Mesenchymal stem cell (in vitro differentiated cells and primary cell): Measurements from ENCODE around the gene POU4F1.

ENCODE experiments used
- DNase-seq: peaks from one replicate; pipeline ENCODE4 v3.0.0-alpha.2; 2013
- H2AFZ ChIP-seq: one replicate; pipeline ENCODE4 v1.6.1; 2013; ENCODE audit warnings: low read depth, mild to moderate bottlenecking, control low read depth, inconsistent platforms, low read length, moderate library complexity
- H2AK5ac ChIP-seq: 2 replicates; pipeline ENCODE4 v1.6.1; 2013; ENCODE audit warnings: low read length, moderate library complexity, mild to moderate bottlenecking, inconsistent platforms; ENCODE audit not compliant: severe bottlenecking
- H2BK120ac ChIP-seq: one replicate; pipeline ENCODE4 v1.6.1; 2013; ENCODE audit warnings: low read depth, mild to moderate bottlenecking, inconsistent platforms, low read length, moderate library complexity
- H2BK12ac ChIP-seq, 2 experiments: one replicate each; pipeline ENCODE4 v1.6.1; 2013; ENCODE audit warnings: inconsistent platforms in 2 of 2, low read length in 2 of 2, mild to moderate bottlenecking in 2 of 2, moderate library complexity in 2 of 2, control low read depth in 1 of 2
- H2BK15ac ChIP-seq: one replicate; pipeline ENCODE4 v1.6.1; 2013; ENCODE audit warnings: mild to moderate bottlenecking, low read depth, inconsistent platforms; ENCODE audit not compliant: poor library complexity, severe bottlenecking
- H2BK5ac ChIP-seq: 2 replicates; pipeline ENCODE4 v1.6.1; 2013; ENCODE audit warnings: low read depth, mild to moderate bottlenecking, low read length, control low read depth, inconsistent platforms; ENCODE audit not compliant: poor library complexity, severe bottlenecking
- H3K14ac ChIP-seq, 2 experiments: one replicate each; pipeline ENCODE4 v1.6.1; 2013; ENCODE audit warnings: inconsistent platforms in 2 of 2, low read length in 2 of 2, control low read depth in 1 of 2, mild to moderate bottlenecking in 1 of 2, moderate library complexity in 1 of 2
- H3K18ac ChIP-seq, 2 experiments: one replicate each; pipeline ENCODE4 v1.6.1; 2013; ENCODE audit warnings: inconsistent platforms in 2 of 2, low read length in 2 of 2, control low read depth in 1 of 2, low read depth in 1 of 2, mild to moderate bottlenecking in 1 of 2
- H3K23ac ChIP-seq, 2 experiments: one replicate each; pipeline ENCODE4 v1.6.1; 2013; ENCODE audit warnings: inconsistent platforms in 2 of 2, low read length in 2 of 2, mild to moderate bottlenecking in 2 of 2, moderate library complexity in 2 of 2, control low read depth in 1 of 2
- H3K27ac ChIP-seq: 2 replicates; pipeline ENCODE4 v1.5.1; 2013; ENCODE audit warnings: mild to moderate bottlenecking, moderate library complexity, low read length, control low read depth, inconsistent platforms; ENCODE audit not compliant: poor library complexity, severe bottlenecking
- H3K27me3 ChIP-seq, 2 experiments: 2 replicates each; pipeline versions ENCODE4 v1.6.1 to v1.7.0; 2013; ENCODE audit warnings: low read length in 2 of 2, mild to moderate bottlenecking in 2 of 2, moderate library complexity in 2 of 2, control low read depth in 1 of 2, inconsistent platforms in 1 of 2; ENCODE audit not compliant: control insufficient read depth in 1 of 2, insufficient read depth in 1 of 2
- H3K36me3 ChIP-seq, 2 experiments: 2 replicates each; pipeline versions ENCODE4 v1.6.1 to v1.7.0; 2013; ENCODE audit warnings: low read length in 2 of 2, control low read depth in 1 of 2, inconsistent platforms in 1 of 2, low read depth in 1 of 2, mild to moderate bottlenecking in 1 of 2; ENCODE audit not compliant: insufficient read depth in 2 of 2, control insufficient read depth in 1 of 2
- H3K4ac ChIP-seq, 2 experiments: one replicate each; pipeline ENCODE4 v1.6.1; 2013; ENCODE audit warnings: inconsistent platforms in 2 of 2, low read length in 2 of 2, mild to moderate bottlenecking in 2 of 2, moderate library complexity in 2 of 2, control low read depth in 1 of 2, low read depth in 1 of 2
- H3K4me1 ChIP-seq: 2 replicates; pipeline ENCODE4 v1.6.1; 2013; ENCODE audit warnings: low read depth, low read length, control low read depth; ENCODE audit not compliant: control insufficient read depth, insufficient read depth
- H3K4me2 ChIP-seq: 2 replicates; pipeline ENCODE4 v1.6.1; 2013; ENCODE audit warnings: low read length, mild to moderate bottlenecking, inconsistent platforms; ENCODE audit not compliant: poor library complexity, severe bottlenecking
- H3K4me3 ChIP-seq, 2 experiments: 2 replicates each; pipeline versions ENCODE4 v1.5.1 to v1.7.0; 2013; ENCODE audit warnings: low read length in 2 of 2, mild to moderate bottlenecking in 2 of 2, control low read depth in 1 of 2, low read depth in 1 of 2; ENCODE audit not compliant: insufficient read depth in 1 of 2
- H3K79me1 ChIP-seq: replicated peaks from 2 replicates; pipeline ENCODE4 v1.6.1; 2013; ENCODE audit warnings: mild to moderate bottlenecking, control low read depth, low read length, inconsistent platforms; ENCODE audit not compliant: poor library complexity, severe bottlenecking
- H3K9ac ChIP-seq: 2 replicates; pipeline ENCODE4 v1.7.0; 2013; ENCODE audit warnings: mild to moderate bottlenecking, low read length, moderate library complexity
- H3K9me3 ChIP-seq: 2 replicates; pipeline ENCODE4 v1.7.0; 2013; ENCODE audit warnings: mild to moderate bottlenecking, low read length; ENCODE audit not compliant: control insufficient read depth
- H4K8ac ChIP-seq: one replicate; pipeline ENCODE4 v1.6.1; 2013; ENCODE audit warnings: inconsistent platforms, mild to moderate bottlenecking, low read length, moderate library complexity
- H4K91ac ChIP-seq: one replicate; pipeline ENCODE4 v1.6.1; 2013; ENCODE audit warnings: mild to moderate bottlenecking, low read length, inconsistent platforms
- WGBS: methylation state at CpG from one replicate; pipeline ENCODE4 v1.1.7; 2013; ENCODE audit warnings: mixed read lengths; 5-methylcytosine and 5-hydroxymethylcytosine counted together

The POU4F1 gene

GRCh38 chr13:78607409-78608251 lies 4.3 kb upstream of the POU4F1 start:
- Histone ChIP-seq H2BK15ac (no peak overlapping the region), H2BK5ac (no peak overlapping the region), H3K27ac (no peak overlapping the region), H2BK120ac (no peak overlapping the region), H3K4me3 (peak overlapping the region in 1 of 2 experiments; percentile 24), H2BK12ac (no peak overlapping the region), H3K27me3 (peaks cover 77 to 95% of the 10 kb centered on the region in 2 experiments), H3K4me2 (no peak overlapping the region), H3K18ac (no peak overlapping the region), H3K79me1 (no peaks in the 10 kb centered on the region), H2AFZ (no peak overlapping the region), H3K36me3 (no peaks in the 10 kb centered on the region), H3K14ac (no peak overlapping the region), H4K91ac (no peak overlapping the region), H3K9ac (no peak overlapping the region), H4K8ac (no peak overlapping the region), H3K23ac (peak overlapping the region in 1 of 2 experiments; percentile 46), H3K4ac (no peak overlapping the region), H3K9me3 (no peaks in the 10 kb centered on the region), H3K4me1 (peaks cover 34% of the 10 kb centered on the region), H2AK5ac (no peak overlapping the region)
- WGBS = 6% methylated on average over 41 of the region's 42 CpGs
- DNase-seq = no peak

- no peaks in the 10 kb centered on the region for H3K9me3 ChIP-seq
- H3K4me2 ChIP-seq = no peak overlapping the region
- no peak overlapping the region for H3K14ac ChIP-seq
- H3K18ac ChIP-seq = no peak overlapping the region
- H2BK5ac ChIP-seq = no peak overlapping the region
- 3% methylated on average over 25 of the region's 30 CpGs for WGBS
- H3K27ac ChIP-seq = no peak overlapping the region
- H3K4me1 ChIP-seq = peaks cover 39% of the 10 kb centered on the region
- H2BK12ac ChIP-seq = no peak overlapping the region
- H3K4ac ChIP-seq = no peak overlapping the region
- peak overlapping the region in 1 of 2 experiments; percentile 53 for H3K23ac ChIP-seq
- no peaks in the 10 kb centered on the region for H3K36me3 ChIP-seq
- H2AFZ ChIP-seq = no peak overlapping the region
- no peaks in the 10 kb centered on the region for H3K79me1 ChIP-seq
- H3K9ac ChIP-seq = no peak overlapping the region
- H2BK15ac ChIP-seq = no peak overlapping the region
- no peak for DNase-seq
- no peak overlapping the region for H2AK5ac ChIP-seq
- no peak overlapping the region for H4K8ac ChIP-seq
- H4K91ac ChIP-seq = no peak overlapping the region
- H3K4me3 ChIP-seq = no peak overlapping the region
- peaks cover 83 to 96% of the 10 kb centered on the region in 2 experiments for H3K27me3 ChIP-seq
- no peak overlapping the region for H2BK120ac ChIP-seq
Measured at GRCh38 chr13:78606471-78607408, 3.4 kb upstream of the POU4F1 start.

- Histone ChIP-seq H2AK5ac (no peak overlapping the region), H3K23ac (no peak overlapping the region)
- WGBS = 3% methylated on average over 19 of the region's 20 CpGs
Measured at GRCh38 chr13:78604782-78605611, 1.6 kb upstream of the POU4F1 start.

More at GRCh38 chr13:78604782-78605611, 1.6 kb upstream of the POU4F1 start:
- Histone ChIP-seq H2AFZ (no peak overlapping the region), H2BK5ac (no peak overlapping the region), H4K91ac (no peak overlapping the region), H3K36me3 (no peaks in the 10 kb centered on the region), H3K14ac (no peak overlapping the region), H3K9me3 (no peaks in the 10 kb centered on the region), H3K27me3 (peaks cover 96 to 97% of the 10 kb centered on the region in 2 experiments), H3K9ac (no peak overlapping the region), H3K79me1 (no peaks in the 10 kb centered on the region), H3K4me1 (peaks cover 44% of the 10 kb centered on the region), H2BK12ac (no peak overlapping the region), H3K4me3 (no peak overlapping the region), H2BK120ac (no peak overlapping the region), H2BK15ac (no peak overlapping the region), H3K4ac (no peak overlapping the region), H4K8ac (no peak overlapping the region), H3K4me2 (no peak overlapping the region), H3K27ac (no peak overlapping the region), H3K18ac (no peak overlapping the region)
- no peak for DNase-seq
